ENCODE data around the gene KCNC1. TPM values are rescaled to one million over a fixed set of nuclear protein-coding genes. Genes with fewer than 3 reads are reported as not detected.

The KCNC1 gene
- total and polyA plus RNA-seq, 4 experiments from 2014 or later, result 0.23 TPM; not detected in 3

GRCh38 chr11:17777086-17777737, 42.6 kb downstream of the KCNC1 start:
- Histone ChIP-seq H3K4me1 (ENCODE audit: insufficient read depth, low read length) (no peaks in the 10 kb centered on the region), H3K27ac (ENCODE audit: low read depth, low read length) (no peak overlapping the region), H3K36me3 (ENCODE audit: insufficient read depth, low read length) (no peaks in the 10 kb centered on the region), H3K4me3 (ENCODE audit: low read length in 2 of 2) (no peak overlapping the region), H3K9me3 (ENCODE audit: control insufficient read depth in 1 of 2, low read length in 2 of 2) (no peaks in the 10 kb centered on the region), H3K27me3 (ENCODE audit: insufficient read depth, low read length) (no peaks in the 10 kb centered on the region)
- POLR2A ChIA-PET (ENCODE audit: partially characterized antibody), result no interaction called here
- H3K4me3 Mint-ChIP-seq, result no peak overlapping the region
- intact Hi-C loops (cut with micrococcal nuclease), result no loop called here
- CTCF ChIA-PET (ENCODE audit: partially characterized antibody), result no interaction called here
- no peak for DNase-seq
- H3K4me1 Mint-ChIP-seq, result no peaks in the 10 kb centered on the region
- H3K9me3 Mint-ChIP-seq, result no peaks in the 10 kb centered on the region
- no peaks in the 10 kb centered on the region for H3K36me3 Mint-ChIP-seq
- H3K27me3 Mint-ChIP-seq, result no peaks in the 10 kb centered on the region
- H3K27ac Mint-ChIP-seq, result no peak overlapping the region

- no peaks in the 10 kb centered on the region for H3K27me3 Mint-ChIP-seq
- H3K9me3 Mint-ChIP-seq, result no peaks in the 10 kb centered on the region
- ChIA-PET CTCF (ENCODE audit: partially characterized antibody) (no interaction called here), POLR2A (ENCODE audit: partially characterized antibody) (no interaction called here)
- no peak overlapping the region for H3K27ac ChIP-seq (ENCODE audit: low read depth, low read length)
- H3K9me3 ChIP-seq (ENCODE audit: control insufficient read depth in 1 of 2, low read length in 2 of 2), result no peaks in the 10 kb centered on the region
- intact Hi-C loops (cut with micrococcal nuclease), result no loop called here
- H3K27ac Mint-ChIP-seq, result peak overlapping the region in 1 of 7 donors; percentile 63
- H3K4me1 ChIP-seq (ENCODE audit: insufficient read depth, low read length), result no peaks in the 10 kb centered on the region
- H3K36me3 Mint-ChIP-seq, result no peaks in the 10 kb centered on the region
- H3K4me1 Mint-ChIP-seq, result no peaks in the 10 kb centered on the region
- H3K27me3 ChIP-seq (ENCODE audit: insufficient read depth, low read length), result no peaks in the 10 kb centered on the region
- no peak for DNase-seq
- no peaks in the 10 kb centered on the region for H3K36me3 ChIP-seq (ENCODE audit: insufficient read depth, low read length)
- H3K4me3 Mint-ChIP-seq, result no peak overlapping the region
- H3K4me3 ChIP-seq (ENCODE audit: low read length in 2 of 2), result no peak overlapping the region
Measured at GRCh38 chr11:17777738-17778091, 43.1 kb downstream of the KCNC1 start.

- H3K4me1 ChIP-seq (ENCODE audit: insufficient read depth, low read length), result no peaks in the 10 kb centered on the region
- H3K4me1 Mint-ChIP-seq, result no peaks in the 10 kb centered on the region
- H3K36me3 ChIP-seq (ENCODE audit: insufficient read depth, low read length), result no peaks in the 10 kb centered on the region
- no peaks in the 10 kb centered on the region for H3K9me3 ChIP-seq (ENCODE audit: control insufficient read depth in 1 of 2, low read length in 2 of 2)
- no peak overlapping the region for H3K4me3 ChIP-seq (ENCODE audit: low read length in 2 of 2)
- H3K9me3 Mint-ChIP-seq, result no peaks in the 10 kb centered on the region
- H3K27me3 Mint-ChIP-seq, result no peaks in the 10 kb centered on the region
- no peak overlapping the region for H3K27ac ChIP-seq (ENCODE audit: low read depth, low read length)
- DNase-seq, result no peak
- H3K36me3 Mint-ChIP-seq, result no peaks in the 10 kb centered on the region
- CTCF ChIA-PET (ENCODE audit: partially characterized antibody), result interaction anchor here (1.0 kb wide), 1 partner anchor 47 kb away, joined by 3 read pairs; no protein-coding TSS in a partner anchor
- POLR2A ChIA-PET (ENCODE audit: partially characterized antibody), result no interaction called here
- no peak overlapping the region for H3K4me3 Mint-ChIP-seq
- H3K27ac Mint-ChIP-seq, result no peak overlapping the region
- H3K27me3 ChIP-seq (ENCODE audit: insufficient read depth, low read length), result no peaks in the 10 kb centered on the region
- intact Hi-C loops (cut with micrococcal nuclease), result no loop called here
Measured at GRCh38 chr11:17778352-17778751, 43.8 kb downstream of the KCNC1 start.

- intact Hi-C loops (cut with micrococcal nuclease), result no loop called here
- Histone ChIP-seq H3K36me3 (ENCODE audit: insufficient read depth, low read length) (no peaks in the 10 kb centered on the region), H3K9me3 (ENCODE audit: control insufficient read depth in 1 of 2, low read length in 2 of 2) (no peaks in the 10 kb centered on the region), H3K27me3 (ENCODE audit: insufficient read depth, low read length) (no peaks in the 10 kb centered on the region), H3K4me3 (ENCODE audit: low read length in 2 of 2) (no peak overlapping the region), H3K4me1 (ENCODE audit: insufficient read depth, low read length) (no peaks in the 10 kb centered on the region), H3K27ac (ENCODE audit: low read depth, low read length) (no peak overlapping the region)
- Mint-ChIP-seq H3K27me3 (no peaks in the 10 kb centered on the region), H3K4me3 (peak overlapping the region in 1 of 8 donors; percentile 26), H3K27ac (no peak overlapping the region), H3K4me1 (no peaks in the 10 kb centered on the region), H3K9me3 (no peaks in the 10 kb centered on the region), H3K36me3 (no peaks in the 10 kb centered on the region)
- no peak for DNase-seq
- POLR2A ChIA-PET (ENCODE audit: partially characterized antibody), result no interaction called here
- CTCF ChIA-PET (ENCODE audit: partially characterized antibody), result interaction anchor here (1.0 kb wide), 1 partner anchor 48 kb away, joined by 3 read pairs; no protein-coding TSS in a partner anchor
Measured at GRCh38 chr11:17778956-17779860, 44.6 kb downstream of the KCNC1 start.

- Histone ChIP-seq H3K9me3 (ENCODE audit: control insufficient read depth in 1 of 2, low read length in 2 of 2) (no peaks in the 10 kb centered on the region), H3K4me3 (ENCODE audit: low read length in 2 of 2) (no peak overlapping the region), H3K27me3 (ENCODE audit: insufficient read depth, low read length) (no peaks in the 10 kb centered on the region), H3K27ac (ENCODE audit: low read depth, low read length) (no peak overlapping the region), H3K36me3 (ENCODE audit: insufficient read depth, low read length) (no peaks in the 10 kb centered on the region), H3K4me1 (ENCODE audit: insufficient read depth, low read length) (no peaks in the 10 kb centered on the region)
- ChIA-PET CTCF (ENCODE audit: partially characterized antibody) (no interaction called here), POLR2A (ENCODE audit: partially characterized antibody) (no interaction called here)
- Mint-ChIP-seq H3K27me3 (no peaks in the 10 kb centered on the region), H3K36me3 (no peaks in the 10 kb centered on the region), H3K27ac (no peak overlapping the region), H3K4me1 (no peaks in the 10 kb centered on the region), H3K9me3 (no peaks in the 10 kb centered on the region), H3K4me3 (no peak overlapping the region)
- no peak for DNase-seq
- intact Hi-C loops (cut with micrococcal nuclease), result no loop called here
Measured at GRCh38 chr11:17779861-17780594, 45.4 kb downstream of the KCNC1 start.

GRCh38 chr11:17780668-17781067, 46.1 kb downstream of the KCNC1 start:
- ChIA-PET POLR2A (ENCODE audit: partially characterized antibody) (no interaction called here), CTCF (ENCODE audit: partially characterized antibody) (no interaction called here)
- Mint-ChIP-seq H3K27me3 (no peaks in the 10 kb centered on the region), H3K36me3 (peaks cover 1 to 6% of the 10 kb centered on the region in 2 donors), H3K4me3 (no peak overlapping the region), H3K4me1 (no peaks in the 10 kb centered on the region), H3K9me3 (no peaks in the 10 kb centered on the region), H3K27ac (no peak overlapping the region)
- no peaks in the 10 kb centered on the region for H3K4me1 ChIP-seq (ENCODE audit: insufficient read depth, low read length)
- no peak overlapping the region for H3K27ac ChIP-seq (ENCODE audit: low read depth, low read length)
- no peaks in the 10 kb centered on the region for H3K9me3 ChIP-seq (ENCODE audit: control insufficient read depth in 1 of 2, low read length in 2 of 2)
- H3K36me3 ChIP-seq (ENCODE audit: insufficient read depth, low read length), result no peaks in the 10 kb centered on the region
- no peak for DNase-seq
- intact Hi-C loops (cut with micrococcal nuclease), result no loop called here
- no peaks in the 10 kb centered on the region for H3K27me3 ChIP-seq (ENCODE audit: insufficient read depth, low read length)
- H3K4me3 ChIP-seq (ENCODE audit: low read length in 2 of 2), result no peak overlapping the region

GRCh38 chr11:17781221-17781620, 46.6 kb downstream of the KCNC1 start:
- no peaks in the 10 kb centered on the region for H3K27me3 Mint-ChIP-seq
- no peaks in the 10 kb centered on the region for H3K9me3 Mint-ChIP-seq
- POLR2A ChIA-PET (ENCODE audit: partially characterized antibody), result no interaction called here
- H3K4me1 ChIP-seq (ENCODE audit: insufficient read depth, low read length), result no peaks in the 10 kb centered on the region
- CTCF ChIA-PET (ENCODE audit: partially characterized antibody), result no interaction called here
- H3K27ac ChIP-seq (ENCODE audit: low read depth, low read length), result no peak overlapping the region
- H3K27me3 ChIP-seq (ENCODE audit: insufficient read depth, low read length), result no peaks in the 10 kb centered on the region
- DNase-seq, result no peak
- H3K36me3 Mint-ChIP-seq, result peaks cover 1 to 8% of the 10 kb centered on the region in 2 donors
- no peak overlapping the region for H3K4me3 ChIP-seq (ENCODE audit: low read length in 2 of 2)
- no peak overlapping the region for H3K4me3 Mint-ChIP-seq
- H3K36me3 ChIP-seq (ENCODE audit: insufficient read depth, low read length), result no peaks in the 10 kb centered on the region
- no peaks in the 10 kb centered on the region for H3K4me1 Mint-ChIP-seq
- intact Hi-C loops (cut with micrococcal nuclease), result no loop called here
- no peaks in the 10 kb centered on the region for H3K9me3 ChIP-seq (ENCODE audit: control insufficient read depth in 1 of 2, low read length in 2 of 2)
- H3K27ac Mint-ChIP-seq, result no peak overlapping the region

Measured in CD4-positive, alpha-beta memory T cell (primary cell).